ENCODE measurements around the gene GALC.
A peak's percentile ranks its signal among the peaks of the same experiment; 100 is the strongest.
"Not testable (repeated sequence)": the region's sequence is repeated elsewhere in the genome, so short reads cannot be mapped to it uniquely, and the experiment has no call there.

Gene GALC

GRCh38 chr14:87992718-87993628 is at the start of gene GALC:
GALC (minus strand) TSS chr14:87993182; CDS start chr14:87993164, 18 bp downstream.
- DNase-seq = peak; percentile 98

GRCh38 chr14:88040146-88040545 is 47.2 kb upstream of the GALC start:
- no peak for DNase-seq

GRCh38 chr14:88039197-88039596 is 46.2 kb upstream of the GALC start:
- DNase-seq = no peak

- no peak for DNase-seq
Measured at GRCh38 chr14:88037325-88037724, 44.3 kb upstream of the GALC start.

GRCh38 chr14:88036422-88036821 is 43.4 kb upstream of the GALC start:
- DNase-seq = no peak

GRCh38 chr14:88034076-88034475 is 41.1 kb upstream of the GALC start:
- DNase-seq = no peak

GRCh38 chr14:88032373-88032772 is 39.4 kb upstream of the GALC start:
- no peak for DNase-seq

- DNase-seq = no peak
Measured at GRCh38 chr14:88030892-88031291, 37.9 kb upstream of the GALC start.

- no peak for DNase-seq
Measured at GRCh38 chr14:88030079-88030478, 37.1 kb upstream of the GALC start.

GRCh38 chr14:88029500-88029899 is 36.5 kb upstream of the GALC start:
- DNase-seq = no peak

- no peak for DNase-seq
Measured at GRCh38 chr14:88026890-88027289, 33.9 kb upstream of the GALC start.

- DNase-seq = no peak
Measured at GRCh38 chr14:88025313-88025712, 32.3 kb upstream of the GALC start.

GRCh38 chr14:88024252-88025086 is 31.5 kb upstream of the GALC start:
- not testable (repeated sequence) for DNase-seq

GRCh38 chr14:88023658-88024187 is 30.7 kb upstream of the GALC start:
- no peak for DNase-seq

- DNase-seq = no peak
Measured at GRCh38 chr14:88017535-88017934, 24.6 kb upstream of the GALC start.

GRCh38 chr14:88016768-88017167 is 23.8 kb upstream of the GALC start:
- DNase-seq = no peak

GRCh38 chr14:88013750-88014349 is 20.9 kb upstream of the GALC start:
- peak; percentile 72 for DNase-seq

- DNase-seq = no peak
Measured at GRCh38 chr14:88012495-88012894, 19.5 kb upstream of the GALC start.

GRCh38 chr14:88010331-88010730 is 17.3 kb upstream of the GALC start:
- DNase-seq = no peak

- DNase-seq = no peak
Measured at GRCh38 chr14:88009486-88009885, 16.5 kb upstream of the GALC start.

GRCh38 chr14:88008039-88008742 is 15.2 kb upstream of the GALC start:
- DNase-seq = no peak

- DNase-seq = no peak
Measured at GRCh38 chr14:88007608-88008007, 14.6 kb upstream of the GALC start.
